Progenitor cell of endocrine pancreas (in vitro differentiated cells): Measurements from ENCODE around the gene DOC2A. TPM values are rescaled to one million over a fixed set of nuclear protein-coding genes. Genes with fewer than 3 reads are reported as not detected.
"Not testable (repeated sequence)": the region's sequence is repeated elsewhere in the genome, so short reads cannot be mapped to it uniquely, and the experiment has no call there.

Experiments used
- DNase-seq: peaks from one replicate; pipeline ENCODE4 v3.0.0; 2021; ENCODE audit warnings: low spot score; ENCODE audit not compliant: unreplicated experiment
- H3K27ac Mint-ChIP-seq: 2 replicates; pipeline ENCODE4 v1.8.0; 2021; ENCODE audit warnings: mild to moderate bottlenecking, moderate library complexity, mixed read lengths
- H3K27me3 Mint-ChIP-seq: 2 replicates; pipeline ENCODE4 v1.8.0; 2021; ENCODE audit warnings: mixed read lengths
- H3K36me3 Mint-ChIP-seq: 2 replicates; pipeline ENCODE4 v1.8.0; 2022; ENCODE audit warnings: mixed read lengths; ENCODE audit not compliant: insufficient read depth
- H3K4me1 Mint-ChIP-seq: 2 replicates; pipeline ENCODE4 v1.8.0; 2021; ENCODE audit warnings: low read depth, mixed read lengths
- H3K4me3 Mint-ChIP-seq: 2 replicates; pipeline ENCODE4 v1.8.0; 2021; ENCODE audit warnings: low read depth, mild to moderate bottlenecking, moderate library complexity, mixed read lengths
- H3K9me3 Mint-ChIP-seq: 2 replicates; pipeline ENCODE4 v1.8.0; 2021; ENCODE audit warnings: low read depth, mixed read lengths
- CTCF ChIP-seq: fragments of 200-600 bp; sonication (generic); IDR thresholded peaks from one replicate; pipeline ENCODE4 v1.5.0; 2021; ENCODE audit warnings: antibody characterized with exemption, mild to moderate bottlenecking; ENCODE audit not compliant: unreplicated experiment
- total RNA-seq: library from RNA; stranded (reverse); gene quantifications from 2 replicates; pipeline ENCODE4 v1.2.1, GENCODE V29; 2021

DOC2A gene
- total RNA-seq, 1 donor from 2014 or later = 5.0 TPM

GRCh38 chr16:30041841-30042240 lies 31.0 kb upstream of the DOC2A start:
- DNase-seq = no peak
- TF ChIP-seq CTCF = peak; percentile 49
- Mint-ChIP-seq H3K4me1 (peaks cover 1% of the 10 kb centered on the region), H3K4me3 (no peak overlapping the region), H3K27ac (no peak overlapping the region), H3K27me3 (peaks cover 18% of the 10 kb centered on the region), H3K9me3 (no peaks in the 10 kb centered on the region), H3K36me3 (no peaks in the 10 kb centered on the region)

- DNase-seq, H3K27ac Mint-ChIP-seq, H3K9me3 Mint-ChIP-seq: not testable (repeated sequence)
These were observed 29.9 kb upstream of the DOC2A start for GRCh38 chr16:30040690-30041089.

GRCh38 chr16:30040221-30040620 lies 29.4 kb upstream of the DOC2A start:
- Mint-ChIP-seq H3K27ac (no peak overlapping the region), H3K4me3 (no peak overlapping the region), H3K36me3 (no peaks in the 10 kb centered on the region), H3K9me3 (no peaks in the 10 kb centered on the region), H3K27me3 (peaks cover 28% of the 10 kb centered on the region), H3K4me1 (peaks cover 1% of the 10 kb centered on the region)
- TF ChIP-seq CTCF = no peak
- no peak for DNase-seq

More at GRCh38 chr16:30040690-30041089, 29.9 kb upstream of the DOC2A start:
- not testable (repeated sequence) for H3K4me3 Mint-ChIP-seq, H3K36me3 Mint-ChIP-seq, H3K4me1 Mint-ChIP-seq
- H3K27me3 Mint-ChIP-seq = peaks cover 27% of the 10 kb centered on the region

GRCh38 chr16:30033270-30033669 lies 22.4 kb upstream of the DOC2A start:
- H3K4me1 Mint-ChIP-seq = peaks cover 1% of the 10 kb centered on the region

GRCh38 chr16:30032083-30032819 lies 21.4 kb upstream of the DOC2A start:
- Mint-ChIP-seq H3K4me3 (no peak overlapping the region), H3K4me1 (no peaks in the 10 kb centered on the region), H3K36me3 (no peaks in the 10 kb centered on the region), H3K27me3 (peaks cover 67% of the 10 kb centered on the region), H3K27ac (no peak overlapping the region), H3K9me3 (no peaks in the 10 kb centered on the region)
- TF ChIP-seq CTCF = peak; percentile 77
- peak; percentile 48 for DNase-seq

More at GRCh38 chr16:30033270-30033669, 22.4 kb upstream of the DOC2A start:
- Mint-ChIP-seq H3K9me3 (no peaks in the 10 kb centered on the region), H3K36me3 (no peaks in the 10 kb centered on the region), H3K27ac (no peak overlapping the region), H3K4me3 (no peak overlapping the region), H3K27me3 (peaks cover 64% of the 10 kb centered on the region)
- no peak for DNase-seq
- no peak for TF ChIP-seq CTCF

- Mint-ChIP-seq H3K9me3 (no peaks in the 10 kb centered on the region), H3K4me3 (no peak overlapping the region), H3K4me1 (no peaks in the 10 kb centered on the region), H3K27me3 (peaks cover 73% of the 10 kb centered on the region), H3K27ac (no peak overlapping the region), H3K36me3 (no peaks in the 10 kb centered on the region)
- no peak for TF ChIP-seq CTCF
- no peak for DNase-seq
These were observed 20.7 kb upstream of the DOC2A start for GRCh38 chr16:30031477-30031918.
